SU-DHL-6 (cell line): ENCODE measurements around the gene LEP.

Source experiments
- CTCF ChIP-seq: fragments of 200-600 bp; sonication (generic); IDR thresholded peaks from one replicate; pipeline ENCODE4 v1.5.1; 2017; ENCODE audit warnings: antibody characterized with exemption, mild to moderate bottlenecking, low read length, moderate library complexity; ENCODE audit not compliant: insufficient read depth, poor library complexity, severe bottlenecking
- EZH2phosphoT487 ChIP-seq: fragments of 200-600 bp; sonication (generic), shearing (Covaris generic); conservative IDR thresholded peaks from 2 replicates; pipeline ENCODE4 v1.6.1; 2018; ENCODE audit warnings: mild to moderate bottlenecking, antibody characterized with exemption, low read length, moderate library complexity, mixed read lengths

GRCh38 chr7:128243273-128243672 is 2.2 kb downstream of the LEP start:
- no peak for TF ChIP-seq CTCF
- no peak for TF ChIP-seq EZH2phosphoT487
